ENCODE measurements around the gene RNF121.
A peak's percentile ranks its signal among the peaks of the same experiment; 100 is the strongest.

RNF121 gene

DNA sequence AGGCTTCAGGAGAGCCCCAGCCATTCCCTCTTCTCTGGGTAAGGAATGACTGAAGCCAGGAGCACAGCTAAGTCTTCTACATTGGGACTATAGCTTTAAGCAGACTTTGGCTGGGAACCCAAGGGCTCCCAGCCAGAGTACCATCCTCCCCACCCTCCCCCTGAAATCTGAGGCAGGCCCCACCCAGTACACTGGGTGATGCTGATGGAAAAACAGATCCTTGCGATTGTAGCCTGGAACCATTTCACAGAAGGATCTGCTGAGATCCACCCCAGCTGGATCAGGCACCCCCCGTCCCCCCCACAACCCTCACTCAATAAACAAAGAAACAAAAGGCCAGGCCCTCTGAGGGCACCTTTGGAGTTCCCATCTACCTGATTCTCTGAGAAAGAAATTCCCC, 109.6 kb downstream of the RNF121 start:
- Histone ChIP-seq H3K79me2 (ENCODE audit: insufficient read depth, low read length) (peaks cover 96% of the 10 kb centered on the region), H3K4me1 (ENCODE audit: insufficient read depth, low read length) (peaks cover 49% of the 10 kb centered on the region), H3K27ac (ENCODE audit: low read length) (peak overlapping the region; percentile 42; the same call in 1 of the 2 replicates), H3K9me3 (ENCODE audit: insufficient read depth, low read length, severe bottlenecking) (no peaks in the 10 kb centered on the region), H3K4me2 (ENCODE audit: insufficient read depth, low read length) (peak overlapping the region; percentile 85; the same call in 1 of the 2 replicates), H2AFZ (ENCODE audit: low read depth, low read length) (no peak overlapping the region), H4K20me1 (ENCODE audit: insufficient read depth, low read length) (peaks cover 27% of the 10 kb centered on the region), H3K36me3 (ENCODE audit: insufficient read depth, low read length) (peaks cover 48% of the 10 kb centered on the region), H3K9ac (ENCODE audit: low read depth, low read length) (no peak overlapping the region; the same call in 1 of the 2 replicates), H3K4me3 (ENCODE audit: low read depth in 1 of 2, low read length in 2 of 2) (no peak overlapping the region), H3K27me3 (ENCODE audit: insufficient read depth, low read length, poor library complexity) (no peaks in the 10 kb centered on the region)
- DNase-seq (no peak), ATAC-seq (ENCODE audit: insufficient read depth, low read depth) (no peak)
- TF ChIP-seq, protein P1, sequence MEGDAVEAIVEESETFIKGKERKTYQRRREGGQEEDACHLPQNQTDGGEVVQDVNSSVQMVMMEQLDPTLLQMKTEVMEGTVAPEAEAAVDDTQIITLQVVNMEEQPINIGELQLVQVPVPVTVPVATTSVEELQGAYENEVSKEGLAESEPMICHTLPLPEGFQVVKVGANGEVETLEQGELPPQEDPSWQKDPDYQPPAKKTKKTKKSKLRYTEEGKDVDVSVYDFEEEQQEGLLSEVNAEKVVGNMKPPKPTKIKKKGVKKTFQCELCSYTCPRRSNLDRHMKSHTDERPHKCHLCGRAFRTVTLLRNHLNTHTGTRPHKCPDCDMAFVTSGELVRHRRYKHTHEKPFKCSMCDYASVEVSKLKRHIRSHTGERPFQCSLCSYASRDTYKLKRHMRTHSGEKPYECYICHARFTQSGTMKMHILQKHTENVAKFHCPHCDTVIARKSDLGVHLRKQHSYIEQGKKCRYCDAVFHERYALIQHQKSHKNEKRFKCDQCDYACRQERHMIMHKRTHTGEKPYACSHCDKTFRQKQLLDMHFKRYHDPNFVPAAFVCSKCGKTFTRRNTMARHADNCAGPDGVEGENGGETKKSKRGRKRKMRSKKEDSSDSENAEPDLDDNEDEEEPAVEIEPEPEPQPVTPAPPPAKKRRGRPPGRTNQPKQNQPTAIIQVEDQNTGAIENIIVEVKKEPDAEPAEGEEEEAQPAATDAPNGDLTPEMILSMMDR (IDR thresholded peaks at IDR 0.05; ENCODE audit: borderline replicate concordance, extremely low read depth, low read length, poor library complexity, severe bottlenecking), result no peak
- TF ChIP-seq EZH2 (IDR thresholded peaks at IDR 0.05; ENCODE audit: borderline replicate concordance, low read depth, low read length, severe bottlenecking), result no peak

DNA sequence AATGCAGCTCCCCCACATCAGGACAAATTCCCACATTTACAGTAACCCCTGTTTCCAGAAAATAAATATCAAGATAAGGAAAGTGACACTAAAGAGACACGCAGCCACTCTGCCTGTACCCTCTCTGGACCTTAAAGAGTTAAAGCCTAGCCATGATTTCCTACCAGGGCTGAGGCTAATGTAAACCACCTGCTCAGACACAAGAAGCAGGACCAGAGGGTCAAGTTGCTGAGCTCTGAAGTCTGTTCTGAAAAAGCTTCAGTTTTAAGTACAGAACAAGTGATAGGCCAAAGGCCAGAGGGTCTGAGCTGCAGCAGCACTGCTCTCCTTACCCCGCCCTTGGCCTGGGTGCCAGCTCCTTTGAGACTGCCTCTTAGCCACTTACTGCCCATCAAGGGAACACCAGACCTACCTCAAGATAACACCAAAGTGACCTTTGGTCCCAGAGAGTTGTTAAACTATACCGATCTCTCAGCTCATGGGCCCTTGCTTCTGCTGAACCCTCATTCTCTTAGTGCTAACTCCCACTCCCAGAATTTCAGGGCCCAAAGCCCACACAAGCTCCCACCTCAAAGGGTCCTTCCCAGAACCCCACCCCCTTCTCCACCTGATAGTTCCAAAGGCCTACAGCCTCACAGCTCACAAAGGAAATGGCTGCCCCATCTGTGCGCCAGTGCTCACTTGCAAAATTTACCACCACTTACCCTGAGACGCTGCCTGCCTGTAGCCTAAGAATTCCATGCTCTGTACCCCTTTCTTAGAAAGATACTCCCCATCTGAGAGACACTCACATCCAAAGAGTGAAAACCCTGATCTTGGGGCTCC, 110.4 kb downstream of the RNF121 start:
- Histone ChIP-seq H3K36me3 (ENCODE audit: insufficient read depth, low read length) (peaks cover 40% of the 10 kb centered on the region), H3K4me3 (ENCODE audit: low read depth in 1 of 2, low read length in 2 of 2) (peak overlapping the region in 1 of 2 experiments; percentile 75; a peak in 2 of 4 replicates), H3K9me3 (ENCODE audit: insufficient read depth, low read length, severe bottlenecking) (no peaks in the 10 kb centered on the region), H4K20me1 (ENCODE audit: insufficient read depth, low read length) (peaks cover 27% of the 10 kb centered on the region), H2AFZ (ENCODE audit: low read depth, low read length) (no peak overlapping the region), H3K4me2 (ENCODE audit: insufficient read depth, low read length) (peak overlapping the region; percentile 85), H3K27ac (ENCODE audit: low read length) (peak overlapping the region; percentile 71), H3K9ac (ENCODE audit: low read depth, low read length) (peak overlapping the region; percentile 63), H3K27me3 (ENCODE audit: insufficient read depth, low read length, poor library complexity) (no peaks in the 10 kb centered on the region), H3K79me2 (ENCODE audit: insufficient read depth, low read length) (peaks cover 97% of the 10 kb centered on the region), H3K4me1 (ENCODE audit: insufficient read depth, low read length) (peaks cover 57% of the 10 kb centered on the region)
- ATAC-seq (ENCODE audit: insufficient read depth, low read depth) (no peak), DNase-seq (no peak)
- TF ChIP-seq EZH2 (IDR thresholded peaks at IDR 0.05; ENCODE audit: borderline replicate concordance, low read depth, low read length, severe bottlenecking), result no peak
- TF ChIP-seq, protein P1 (IDR thresholded peaks at IDR 0.05; ENCODE audit: borderline replicate concordance, extremely low read depth, low read length, poor library complexity, severe bottlenecking), result no peak

DNA sequence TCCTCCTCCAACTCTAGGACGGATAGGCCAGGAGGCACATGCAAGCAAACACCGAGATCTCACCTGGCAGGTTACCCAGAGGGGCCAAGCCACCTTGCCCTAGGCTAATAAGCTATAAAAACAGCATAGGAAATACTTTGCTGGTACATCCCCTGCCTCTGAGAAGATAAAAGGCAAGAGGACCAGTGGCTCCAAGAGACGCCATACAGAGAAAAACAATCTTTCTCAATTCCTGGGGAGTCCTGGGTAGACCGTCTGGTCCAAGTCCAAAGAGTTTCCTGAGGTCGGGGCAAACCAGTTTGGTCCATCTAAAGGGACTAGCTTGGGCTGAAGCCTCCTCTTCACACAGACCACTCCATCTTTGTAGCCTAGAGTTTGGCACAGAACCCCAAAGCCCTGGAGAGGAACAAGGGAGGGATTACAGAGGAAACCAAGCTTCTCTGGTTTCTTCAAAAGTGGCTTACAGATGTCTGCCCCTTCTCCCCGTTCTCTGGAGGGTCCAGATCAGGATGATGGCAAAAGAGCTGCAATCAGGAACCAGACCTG, 111.1 kb downstream of the RNF121 start:
- Histone ChIP-seq H3K79me2 (ENCODE audit: insufficient read depth, low read length) (peaks cover 99% of the 10 kb centered on the region), H3K4me2 (ENCODE audit: insufficient read depth, low read length) (peak overlapping the region; percentile 85), H3K9ac (ENCODE audit: low read depth, low read length) (peak overlapping the region; percentile 63), H3K27ac (ENCODE audit: low read length) (peak overlapping the region; percentile 71), H4K20me1 (ENCODE audit: insufficient read depth, low read length) (peaks cover 27% of the 10 kb centered on the region), H3K9me3 (ENCODE audit: insufficient read depth, low read length, severe bottlenecking) (no peaks in the 10 kb centered on the region), H2AFZ (ENCODE audit: low read depth, low read length) (no peak overlapping the region), H3K4me1 (ENCODE audit: insufficient read depth, low read length) (peaks cover 61% of the 10 kb centered on the region), H3K27me3 (ENCODE audit: insufficient read depth, low read length, poor library complexity) (no peaks in the 10 kb centered on the region), H3K36me3 (ENCODE audit: insufficient read depth, low read length) (peaks cover 36% of the 10 kb centered on the region), H3K4me3 (ENCODE audit: low read depth in 1 of 2, low read length in 2 of 2) (peak overlapping the region in 1 of 2 experiments; percentile 75; a peak in 2 of 4 replicates)
- DNase-seq, result no peak
- TF ChIP-seq, protein P1 (IDR thresholded peaks at IDR 0.05; ENCODE audit: borderline replicate concordance, extremely low read depth, low read length, poor library complexity, severe bottlenecking), result no peak
- TF ChIP-seq EZH2 (IDR thresholded peaks at IDR 0.05; ENCODE audit: borderline replicate concordance, low read depth, low read length, severe bottlenecking), result no peak
- no peak for ATAC-seq (ENCODE audit: insufficient read depth, low read depth)

Data from DND-41 (cell line).